ENCODE data around the gene IL33. TPM values are rescaled to one million over a fixed set of nuclear protein-coding genes. Genes with fewer than 3 reads are reported as not detected.

Gene IL33
- total and polyA plus RNA-seq, 4 donors, result 16.5 to 154 (median 27.0) TPM

GRCh38 chr9:6183227-6183551, 32.4 kb upstream of the IL33 start:
- peaks cover 0 to 3% (median 0%) of the 10 kb centered on the region in 5 donors for H3K4me1 ChIP-seq (ENCODE audit: control insufficient read depth in 5 of 5, insufficient read depth in 5 of 5, low read length in 5 of 5)
- H3K9me3 ChIP-seq (ENCODE audit: control insufficient read depth in 4 of 4, insufficient read depth in 3 of 4, low read length in 3 of 4), result no peaks in the 10 kb centered on the region
- H3K36me3 ChIP-seq (ENCODE audit: control insufficient read depth in 4 of 4, insufficient read depth in 4 of 4, low read length in 4 of 4), result no peaks in the 10 kb centered on the region
- TF ChIP-seq CTCF (IDR thresholded peaks at IDR 0.05; ENCODE audit: control extremely low read depth, extremely low read depth), result no peak
- DNase-seq (no peak), ATAC-seq (ENCODE audit: insufficient read depth, low FRiP score) (no peak)
- H3K4me3 ChIP-seq, result no peak overlapping the region
- no peak overlapping the region for H3K27ac ChIP-seq (ENCODE audit: low read depth in 1 of 2, low read length in 1 of 2)
- H3K27me3 ChIP-seq (ENCODE audit: control insufficient read depth in 3 of 3, insufficient read depth in 3 of 3, low read length in 2 of 3), result no peaks in the 10 kb centered on the region
- 93 to 96% methylated on average over 2 of the region's 2 CpGs for WGBS, 2 donors
- no peak overlapping the region for H3K9ac ChIP-seq (ENCODE audit: insufficient read depth in 1 of 2, low read length in 2 of 2)

- no peak for TF ChIP-seq CTCF (IDR thresholded peaks at IDR 0.05; ENCODE audit: control extremely low read depth, extremely low read depth)
- WGBS, 2 donors, result 83 to 85% methylated on average over 1 of the region's 1 CpG
- Histone ChIP-seq H3K27me3 (ENCODE audit: control insufficient read depth in 3 of 3, insufficient read depth in 3 of 3, low read length in 2 of 3) (no peaks in the 10 kb centered on the region), H3K9me3 (ENCODE audit: control insufficient read depth in 4 of 4, insufficient read depth in 3 of 4, low read length in 3 of 4) (no peaks in the 10 kb centered on the region), H3K27ac (ENCODE audit: low read depth in 1 of 2, low read length in 1 of 2) (no peak overlapping the region), H3K9ac (ENCODE audit: insufficient read depth in 1 of 2, low read length in 2 of 2) (no peak overlapping the region), H3K4me3 (no peak overlapping the region), H3K36me3 (ENCODE audit: control insufficient read depth in 4 of 4, insufficient read depth in 4 of 4, low read length in 4 of 4) (no peaks in the 10 kb centered on the region), H3K4me1 (ENCODE audit: control insufficient read depth in 5 of 5, insufficient read depth in 5 of 5, low read length in 5 of 5) (peaks cover 0 to 3% (median 0%) of the 10 kb centered on the region in 5 donors)
- DNase-seq, result no peak
- ATAC-seq (ENCODE audit: insufficient read depth, low FRiP score), result no peak
These were observed 32.0 kb upstream of the IL33 start for GRCh38 chr9:6183627-6184026.

- no peak for TF ChIP-seq CTCF (IDR thresholded peaks at IDR 0.05; ENCODE audit: control extremely low read depth, extremely low read depth)
- no peaks in the 10 kb centered on the region for H3K9me3 ChIP-seq (ENCODE audit: control insufficient read depth in 4 of 4, insufficient read depth in 3 of 4, low read length in 3 of 4)
- H3K27me3 ChIP-seq (ENCODE audit: control insufficient read depth in 3 of 3, insufficient read depth in 3 of 3, low read length in 2 of 3), result no peaks in the 10 kb centered on the region
- peak; percentile 30 to 71 (median 40) for DNase-seq
- WGBS, 2 donors, result 55 to 72% methylated on average over 5 of the region's 5 CpGs
- H3K4me3 ChIP-seq, result no peak overlapping the region
- no peak overlapping the region for H3K9ac ChIP-seq (ENCODE audit: insufficient read depth in 1 of 2, low read length in 2 of 2)
- peak overlapping the region in 1 of 2 donors; percentile 14 for H3K27ac ChIP-seq (ENCODE audit: low read depth in 1 of 2, low read length in 1 of 2)
- peaks cover 0 to 3% (median 0%) of the 10 kb centered on the region in 5 donors for H3K4me1 ChIP-seq (ENCODE audit: control insufficient read depth in 5 of 5, insufficient read depth in 5 of 5, low read length in 5 of 5)
- no peaks in the 10 kb centered on the region for H3K36me3 ChIP-seq (ENCODE audit: control insufficient read depth in 4 of 4, insufficient read depth in 4 of 4, low read length in 4 of 4)
- ATAC-seq (ENCODE audit: insufficient read depth, low FRiP score), result peak; percentile 75
These were observed 30.6 kb upstream of the IL33 start for GRCh38 chr9:6184749-6185645.
